Germinal center (tissue), 1 donor: ENCODE data around the gene DDR2.

Source experiments
- DNase-seq: peaks from one replicate; pipeline ENCODE4 v3.0.0; 2012; ENCODE audit warnings: mixed read lengths, low spot score

DDR2 gene

DNA sequence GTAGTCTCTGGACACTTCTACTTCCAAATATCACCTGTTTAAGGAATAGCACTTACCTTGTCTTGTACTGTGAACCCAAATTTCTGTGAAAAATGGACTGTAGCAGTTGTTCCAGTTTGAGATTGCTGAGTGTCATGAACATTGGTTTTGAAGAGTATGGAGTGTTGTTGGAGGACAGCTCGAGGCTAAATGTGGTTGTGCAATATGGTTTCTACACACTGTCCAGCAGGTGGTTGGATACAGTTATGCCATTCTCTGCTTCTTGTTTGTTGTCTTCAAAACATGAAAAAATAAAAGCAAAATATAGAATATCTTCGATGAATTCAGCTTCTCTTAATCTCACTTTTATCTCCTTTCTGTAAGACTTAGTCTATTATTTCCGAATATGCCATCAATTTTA, 67.1 kb downstream of the DDR2 start:
- no peak for DNase-seq

DNA sequence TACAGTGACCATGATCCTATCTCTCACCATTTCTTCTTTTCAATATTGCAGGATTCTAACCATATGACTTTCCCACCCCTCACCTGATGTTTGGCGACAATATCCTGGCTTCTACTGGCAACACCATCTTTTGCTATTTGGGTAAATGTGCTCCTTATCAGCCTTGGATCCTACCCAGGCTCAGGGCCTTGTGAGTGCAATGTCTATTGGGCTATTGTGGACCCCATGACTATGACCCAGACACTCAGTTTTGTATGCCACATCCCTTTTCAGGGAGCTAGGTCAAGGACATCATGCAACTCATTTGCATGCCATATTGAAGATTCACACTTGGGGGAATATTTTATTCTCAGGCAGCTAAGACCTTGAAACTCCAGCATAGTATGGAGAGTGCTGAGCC, 67.9 kb downstream of the DDR2 start:
- no peak for DNase-seq

DNA sequence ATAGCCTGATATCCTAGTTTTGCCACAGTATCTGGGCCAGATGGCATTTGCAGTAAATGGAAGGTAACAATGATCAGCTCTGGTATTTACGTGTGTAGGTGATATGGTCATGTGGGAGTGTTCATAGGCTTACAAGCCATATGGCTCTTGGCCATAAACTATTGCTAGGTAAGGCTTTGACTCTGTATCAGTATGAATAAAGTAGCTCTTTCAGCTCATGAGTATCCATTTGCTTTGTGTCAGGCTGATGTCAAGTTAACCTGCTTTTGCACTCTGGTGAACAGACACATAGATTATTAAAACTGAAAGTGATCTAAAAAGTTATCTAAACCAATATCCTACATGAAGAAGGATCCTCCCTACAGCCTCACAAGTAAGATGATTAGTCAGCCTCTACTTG, 69.0 kb downstream of the DDR2 start:
- DNase-seq = no peak

DNA sequence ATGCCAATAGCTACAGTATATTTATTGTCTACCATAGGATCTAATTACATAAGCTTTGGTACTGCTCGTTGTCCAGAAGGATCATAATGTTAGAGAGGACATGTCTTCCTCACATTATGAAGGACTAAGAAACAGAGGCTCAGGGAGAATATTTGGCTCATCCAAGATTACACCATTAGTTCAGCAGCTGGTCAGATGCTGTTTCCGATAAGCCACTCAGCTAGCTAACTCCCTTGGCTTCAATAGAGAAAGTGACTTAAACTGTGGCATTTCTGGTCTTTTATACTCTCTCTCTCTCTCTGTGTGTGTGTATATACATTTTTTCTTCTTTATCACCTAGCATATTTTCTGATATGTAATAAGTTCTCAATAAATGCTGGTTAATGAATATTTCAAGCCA, 70.4 kb downstream of the DDR2 start:
- DNase-seq = no peak

DNA sequence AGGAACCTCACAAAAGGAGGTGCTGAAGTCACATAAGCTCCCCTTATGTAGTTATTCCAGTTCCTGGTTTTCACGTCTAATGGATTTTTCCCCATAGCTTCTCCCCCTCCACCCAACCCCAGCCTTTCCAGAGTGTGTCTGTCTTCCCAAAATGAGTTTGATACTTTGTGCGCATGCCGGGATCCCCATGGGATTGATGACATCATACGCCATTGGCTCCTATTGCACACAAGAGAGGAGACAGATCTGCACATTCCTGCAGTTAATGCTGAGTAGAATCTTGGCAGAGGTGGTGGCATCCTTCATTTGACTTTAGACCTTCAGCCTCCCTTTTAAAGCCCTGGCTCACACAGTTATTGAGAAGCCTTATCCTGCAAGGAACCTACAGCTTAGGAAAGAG, 71.4 kb downstream of the DDR2 start:
- no peak for DNase-seq

DNA sequence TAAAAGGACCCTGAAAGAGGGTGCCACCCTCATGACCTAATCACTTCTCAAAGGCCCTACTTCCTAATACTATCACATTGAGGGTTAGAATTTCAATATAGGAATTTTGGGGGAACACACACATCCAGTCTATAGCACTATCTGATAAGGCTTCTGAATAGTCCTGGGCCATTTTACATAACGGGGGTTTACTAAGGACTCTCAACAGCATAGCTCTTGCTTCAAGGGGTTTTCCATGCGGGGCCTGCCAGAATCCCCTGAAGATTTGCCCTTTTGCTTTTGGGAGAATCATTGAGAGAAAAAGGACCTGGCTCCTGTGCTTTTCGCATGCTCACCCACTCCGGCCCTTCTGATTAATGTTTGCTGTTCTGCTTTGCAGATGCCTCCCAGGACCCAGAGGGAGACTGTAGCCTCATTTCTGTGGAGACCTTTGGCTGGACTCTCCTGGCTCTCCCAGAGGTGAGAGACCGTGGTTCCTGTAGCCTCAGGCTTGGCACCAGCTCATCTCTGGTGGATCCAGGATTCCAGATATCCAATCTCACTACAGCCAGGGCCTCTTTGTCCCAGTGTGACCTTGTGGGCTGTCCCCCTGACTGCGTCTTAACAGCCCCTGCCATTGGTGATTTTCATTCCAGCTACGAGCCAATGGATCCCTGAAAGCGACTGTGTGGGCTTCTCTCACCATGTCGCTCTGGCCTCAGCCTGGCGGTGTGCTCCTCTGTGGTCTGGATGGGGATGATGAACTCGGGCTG, 72.6 kb downstream of the DDR2 start:
- no peak for DNase-seq

DNA sequence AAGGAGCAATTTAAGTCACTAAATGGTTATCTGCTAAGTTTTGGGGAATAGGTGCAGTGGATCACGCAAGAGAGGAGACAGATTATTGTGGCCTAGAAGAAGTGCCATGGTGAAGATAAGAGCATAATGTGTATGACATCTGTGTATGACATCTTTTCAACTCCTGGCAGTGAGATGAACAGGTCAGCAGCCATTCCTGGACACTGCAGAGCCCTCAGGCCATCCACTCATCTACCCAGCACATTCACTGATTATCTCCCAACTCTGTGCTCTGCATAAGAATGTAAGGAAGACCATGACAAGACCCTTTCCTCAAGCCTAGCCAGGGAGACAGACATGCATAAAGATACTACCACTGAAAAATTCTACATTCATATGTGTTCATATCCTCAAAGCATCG, 73.7 kb downstream of the DDR2 start:
- DNase-seq = no peak

DNA sequence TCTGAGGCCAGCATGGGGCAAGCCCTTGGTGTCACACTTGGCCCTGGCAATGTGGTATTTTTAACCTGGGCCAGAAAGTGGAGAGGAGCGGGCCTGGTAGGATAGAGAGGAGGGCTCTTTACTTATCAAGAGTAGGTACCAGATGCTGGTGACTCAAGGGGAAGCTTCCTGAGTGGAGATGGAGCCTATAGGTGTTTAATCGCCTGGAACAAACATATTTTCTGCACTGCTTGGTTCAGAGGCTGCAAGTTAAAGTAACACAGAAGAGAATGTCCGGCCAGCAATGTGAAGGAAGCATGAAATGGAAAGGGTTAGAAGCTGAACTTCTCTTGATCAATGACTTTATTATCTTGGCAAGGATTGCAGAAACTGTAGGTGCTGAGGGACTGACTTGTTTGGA, 74.3 kb downstream of the DDR2 start:
- DNase-seq = no peak

DNA sequence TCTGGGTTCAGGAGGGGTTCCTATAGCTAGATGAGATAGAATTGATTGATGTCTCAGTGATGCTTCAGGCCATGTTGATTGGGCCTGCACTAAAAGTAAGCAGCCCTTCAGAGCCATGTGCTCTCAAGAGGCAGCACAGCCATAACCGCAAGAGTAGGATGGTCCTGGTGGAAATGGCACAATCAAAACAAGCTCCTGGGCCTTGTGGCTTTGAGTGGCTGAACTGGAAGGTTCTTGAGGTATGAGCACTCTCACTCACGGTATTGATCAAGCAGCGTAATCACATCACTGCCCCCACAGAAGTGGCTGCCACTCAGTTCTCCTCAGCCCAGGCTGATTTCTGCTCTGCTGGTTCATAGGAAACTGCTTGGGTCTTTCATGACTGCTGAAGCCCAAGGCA, 76.0 kb downstream of the DDR2 start:
- no peak for DNase-seq

DNA sequence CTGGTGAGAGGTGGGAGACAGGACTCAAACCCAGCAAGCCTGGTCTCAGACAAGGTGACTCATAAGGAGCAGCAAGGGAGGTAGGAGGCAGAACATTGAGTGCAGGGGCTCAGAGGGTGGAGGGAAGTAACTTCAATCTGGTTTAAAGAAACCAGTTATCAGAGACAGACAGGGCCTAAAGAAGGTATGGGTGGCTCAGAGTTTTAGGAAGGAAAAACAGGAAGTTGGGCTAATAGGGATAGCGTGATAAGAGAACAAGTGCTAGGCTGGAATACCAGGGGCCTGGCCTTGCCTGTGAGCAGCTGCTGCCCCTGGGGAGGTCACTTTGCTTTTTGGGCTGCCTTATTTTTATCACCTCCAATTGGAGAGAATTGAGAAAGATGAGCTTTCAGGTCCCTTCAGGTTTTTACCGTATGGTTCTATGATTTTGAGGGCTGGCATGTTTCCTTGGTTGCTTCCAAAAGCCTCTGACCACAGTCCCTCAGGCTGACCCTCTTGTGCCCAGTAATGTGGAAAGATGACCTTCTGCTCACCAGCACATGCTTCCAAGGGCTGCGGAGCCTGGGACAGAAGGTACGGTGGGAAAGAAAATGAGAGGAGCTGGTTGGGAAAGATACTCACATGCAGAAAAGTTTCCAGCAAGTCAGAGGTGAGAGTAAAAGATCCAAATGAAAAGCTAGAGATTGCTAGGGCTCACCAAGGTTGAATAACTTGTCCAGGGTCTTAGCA, 77.0 kb downstream of the DDR2 start:
- no peak for DNase-seq

DNA sequence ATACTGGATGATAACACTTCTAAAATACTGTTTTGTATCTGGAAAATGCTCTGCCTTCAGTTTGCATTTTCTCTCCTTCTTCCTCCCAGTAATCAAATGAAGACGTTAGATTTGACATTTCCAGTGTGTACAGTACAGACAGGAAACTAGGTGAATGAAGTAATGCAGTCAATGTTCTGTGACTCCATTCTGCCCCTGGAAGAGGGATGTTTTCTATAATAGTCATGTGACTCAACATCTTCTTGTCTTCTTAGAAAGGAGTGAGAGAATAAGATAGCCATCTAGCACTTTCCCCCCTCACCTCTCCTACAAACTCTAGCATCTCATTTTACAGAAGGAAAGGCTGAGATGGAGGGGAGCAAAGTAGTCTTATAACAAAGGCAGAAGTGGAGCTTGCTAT, 77.6 kb downstream of the DDR2 start:
- DNase-seq = no peak

DNA sequence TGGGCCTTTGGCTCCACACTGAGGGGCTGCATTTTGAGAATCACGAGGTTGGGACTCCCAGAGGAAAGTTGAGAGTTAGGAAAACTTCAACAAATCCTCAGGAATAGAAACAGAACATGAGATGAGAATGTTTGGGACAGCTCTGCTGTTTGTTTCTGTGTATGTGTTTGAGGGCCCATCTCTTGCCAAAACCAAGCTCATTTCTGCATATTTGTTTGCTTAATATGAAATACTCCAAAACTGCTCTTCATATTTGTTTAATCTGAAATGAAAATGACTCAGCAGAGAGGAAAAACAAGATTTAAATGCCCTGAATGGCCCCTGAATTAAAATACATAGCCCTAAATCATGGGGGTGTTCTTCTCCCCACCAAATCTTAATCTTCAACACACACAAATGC, 78.1 kb downstream of the DDR2 start:
- DNase-seq = no peak

DNA sequence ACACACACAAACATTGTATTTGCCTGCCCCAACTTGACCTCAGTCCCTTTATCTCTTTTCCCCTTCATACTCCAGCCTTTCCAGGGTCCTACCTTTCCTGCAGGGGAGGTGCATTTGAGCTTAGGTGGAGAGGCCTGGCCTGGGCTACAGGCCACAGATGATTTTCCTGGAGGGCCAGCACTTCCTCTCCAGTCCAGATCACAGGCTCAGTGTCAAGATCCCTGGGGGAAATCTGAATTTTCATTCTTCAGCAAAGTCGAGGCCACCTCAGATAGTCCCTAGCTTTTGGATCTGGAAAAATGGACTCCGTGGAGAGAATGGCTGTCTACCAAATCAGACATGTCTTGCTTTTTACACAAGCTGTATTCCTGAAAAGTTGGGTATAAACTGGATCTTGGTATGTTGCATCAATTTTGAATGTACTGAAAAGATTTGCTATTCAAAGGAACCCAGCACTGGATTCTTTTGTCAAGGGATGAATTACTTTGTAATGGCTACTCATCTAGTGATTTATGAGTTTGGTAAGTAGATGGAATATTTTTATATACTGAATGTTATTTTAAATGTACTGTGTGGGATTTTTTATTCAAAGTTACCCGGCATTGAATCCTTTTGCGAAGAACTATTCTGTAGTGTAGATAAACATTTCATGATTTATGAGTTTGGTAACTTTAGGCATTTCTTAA, 78.7 kb downstream of the DDR2 start:
- no peak for DNase-seq

DNA sequence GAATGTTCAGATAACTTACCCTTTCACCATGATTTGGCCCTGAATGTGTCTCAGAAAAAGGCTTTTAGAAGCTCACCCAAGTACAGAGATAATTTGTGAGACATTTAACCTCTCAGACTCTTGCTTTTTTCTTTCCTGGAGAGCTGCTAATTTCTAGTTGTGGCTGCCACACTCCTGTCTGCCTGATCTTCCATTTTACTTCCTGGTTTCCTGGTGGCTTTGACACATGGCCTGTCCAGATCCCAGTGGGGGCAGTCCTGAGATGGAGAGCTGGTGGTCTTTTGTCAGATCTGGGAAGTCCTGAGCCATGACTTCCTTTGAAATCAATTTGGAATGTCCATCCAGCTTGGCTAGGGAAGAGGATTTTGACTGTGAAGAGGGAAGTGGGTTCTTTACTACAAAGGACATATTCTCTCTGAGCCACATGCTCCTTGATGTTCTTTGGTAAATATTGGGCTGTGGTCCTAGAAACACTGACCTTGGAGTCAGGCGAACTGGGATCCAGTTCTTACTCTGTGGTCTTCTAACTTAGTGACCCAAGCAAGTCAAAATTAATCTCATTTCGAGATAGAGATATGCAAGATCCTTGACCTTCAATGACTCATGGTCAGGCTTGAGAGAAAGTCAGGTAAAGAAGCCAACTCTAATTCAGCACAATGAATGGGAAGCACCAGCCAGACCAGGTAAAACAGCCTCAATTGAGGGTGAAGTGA, 80.2 kb downstream of the DDR2 start:
- no peak for DNase-seq

DNA sequence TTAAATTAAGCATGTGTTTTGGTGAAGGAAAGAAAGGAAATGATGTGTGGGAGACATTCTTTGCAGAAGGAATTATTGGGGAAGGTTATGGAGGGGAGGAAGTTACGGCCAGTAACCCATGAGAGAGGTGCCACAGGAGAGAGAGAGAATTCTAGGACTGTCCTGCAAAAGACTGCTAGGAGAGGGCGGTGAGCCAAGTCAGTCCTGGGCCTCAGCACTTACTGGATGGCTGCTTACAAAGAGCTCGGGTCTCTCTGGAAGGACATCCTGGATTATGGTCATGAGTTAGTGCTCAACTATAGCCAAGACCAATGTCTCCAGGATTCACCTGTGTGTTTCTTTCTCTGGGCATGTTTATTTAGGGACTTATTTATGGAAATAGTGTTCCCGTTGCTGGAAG, 83.9 kb downstream of the DDR2 start:
- no peak for DNase-seq

DNA sequence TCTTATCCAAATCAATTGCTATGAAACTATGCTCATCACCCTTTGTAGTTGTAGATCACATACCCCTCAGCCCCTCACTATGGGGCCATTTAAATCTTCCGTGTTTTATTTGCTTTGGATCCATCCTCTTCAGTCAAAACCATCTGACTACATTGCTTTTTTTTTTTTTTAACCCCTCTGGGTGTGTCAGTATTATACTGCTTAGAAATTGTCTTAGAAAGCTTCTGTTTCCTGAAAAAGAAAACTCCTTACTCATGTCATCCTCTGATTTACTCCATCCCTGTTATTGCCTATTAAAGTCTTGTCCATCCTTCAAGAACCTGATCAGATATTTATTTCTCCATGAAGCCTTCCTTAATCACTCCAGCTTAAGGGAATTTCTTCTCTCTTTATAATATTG, 84.3 kb downstream of the DDR2 start:
- no peak for DNase-seq

DNA sequence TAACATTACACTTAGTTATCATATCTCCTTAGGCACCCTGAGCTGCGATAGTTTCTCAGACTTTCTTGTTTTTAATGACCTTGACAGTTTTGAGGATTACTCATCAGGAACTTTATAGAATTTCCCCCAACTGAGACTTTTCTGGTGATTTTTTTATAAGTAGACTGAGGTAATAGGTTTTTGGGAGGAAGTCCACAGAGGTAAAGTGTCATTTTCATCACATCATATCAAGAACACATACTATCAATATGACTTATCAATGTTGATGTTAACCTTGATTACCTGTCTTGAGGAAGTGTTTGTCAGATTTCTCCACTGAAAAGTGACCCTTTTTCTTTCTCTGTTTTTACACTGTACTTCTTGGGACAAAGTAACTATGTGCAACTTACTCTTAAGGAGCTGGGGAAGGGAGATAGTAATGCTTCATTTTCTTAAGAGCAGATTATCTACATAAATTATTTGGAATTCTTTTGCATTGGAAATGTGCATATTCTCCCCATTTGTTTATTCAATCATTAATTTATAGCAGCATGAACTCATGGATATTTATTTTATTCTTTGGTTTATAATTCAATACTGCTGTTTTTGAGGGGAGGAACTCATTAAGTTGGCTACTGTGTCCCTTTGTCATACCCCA, 85.4 kb downstream of the DDR2 start:
- no peak for DNase-seq

DNA sequence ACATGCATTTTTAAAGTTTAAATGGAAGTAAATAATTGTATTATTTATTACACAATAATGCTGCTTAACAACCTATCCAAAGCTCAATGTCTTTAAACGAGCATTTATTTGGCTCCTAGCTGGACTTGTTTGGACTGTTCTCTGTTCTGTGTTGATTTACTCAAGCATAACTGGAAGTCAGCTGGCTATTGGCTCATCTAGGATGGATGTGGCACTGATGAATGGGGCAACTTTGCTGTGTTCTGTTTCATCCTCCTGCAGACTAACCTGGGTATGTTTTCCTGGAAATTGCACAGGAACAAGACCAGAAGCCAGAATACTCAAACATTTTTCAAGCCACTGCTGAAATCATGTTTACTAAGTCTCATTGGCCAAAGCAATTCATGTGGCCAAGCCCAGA, 87.4 kb downstream of the DDR2 start:
- no peak for DNase-seq

DNA sequence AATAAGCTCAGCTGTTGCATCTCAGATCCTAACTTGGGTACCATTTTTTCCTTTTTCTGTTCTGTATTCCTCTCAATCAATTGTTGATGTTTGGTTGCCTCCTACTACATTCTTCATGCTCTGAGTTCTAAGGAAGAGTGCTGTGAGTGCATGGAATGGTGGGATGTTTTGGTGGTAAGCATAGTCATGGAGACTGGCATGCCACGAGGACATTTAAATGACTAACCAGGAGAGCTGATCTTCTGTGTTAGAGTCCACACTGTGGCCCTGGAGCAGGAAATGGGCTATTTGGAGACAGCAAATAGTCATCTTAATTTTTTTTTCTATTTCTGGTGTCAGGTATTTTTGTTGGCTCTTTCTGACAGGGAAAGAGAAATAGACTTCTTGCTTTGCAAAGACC, 88.7 kb downstream of the DDR2 start:
- DNase-seq = no peak

DNA sequence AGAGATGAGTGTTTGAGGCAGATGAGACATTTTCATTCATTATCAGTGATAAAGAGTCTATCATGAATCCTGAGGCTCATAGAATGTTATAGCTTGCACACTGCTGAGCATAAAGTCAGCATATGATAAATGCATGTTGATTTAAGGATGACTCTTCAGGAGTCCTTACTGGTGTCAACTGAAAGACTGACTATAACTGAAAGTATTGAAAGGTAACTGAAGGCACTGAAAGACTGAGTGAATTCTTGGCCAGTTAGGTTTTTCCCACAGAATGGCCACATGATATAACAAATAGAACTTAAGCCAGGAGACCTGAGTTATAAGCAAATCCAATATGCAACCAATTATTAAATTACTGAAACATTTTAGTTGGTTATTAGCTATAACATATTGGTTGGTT, 89.2 kb downstream of the DDR2 start:
- DNase-seq = no peak

DNA sequence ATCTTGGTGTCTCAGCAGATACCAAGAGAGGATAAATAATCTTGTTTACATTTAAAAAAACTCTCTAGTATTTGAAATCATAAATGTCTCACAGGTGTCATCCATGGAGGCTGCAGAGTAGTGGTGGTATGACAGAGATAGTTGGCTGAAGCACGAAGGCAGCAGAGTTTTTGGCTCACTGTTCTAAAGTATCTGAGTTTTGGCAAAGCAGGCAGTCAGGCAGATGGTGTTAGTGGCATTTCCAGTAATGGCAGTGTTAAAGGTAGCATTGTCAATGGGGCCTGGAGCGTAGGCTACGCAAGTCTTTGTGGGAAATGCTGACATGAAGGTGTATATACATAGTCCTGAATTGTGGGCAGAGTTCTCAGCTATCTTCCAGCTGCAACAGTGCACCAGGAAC, 89.8 kb downstream of the DDR2 start:
- DNase-seq = no peak

DNA sequence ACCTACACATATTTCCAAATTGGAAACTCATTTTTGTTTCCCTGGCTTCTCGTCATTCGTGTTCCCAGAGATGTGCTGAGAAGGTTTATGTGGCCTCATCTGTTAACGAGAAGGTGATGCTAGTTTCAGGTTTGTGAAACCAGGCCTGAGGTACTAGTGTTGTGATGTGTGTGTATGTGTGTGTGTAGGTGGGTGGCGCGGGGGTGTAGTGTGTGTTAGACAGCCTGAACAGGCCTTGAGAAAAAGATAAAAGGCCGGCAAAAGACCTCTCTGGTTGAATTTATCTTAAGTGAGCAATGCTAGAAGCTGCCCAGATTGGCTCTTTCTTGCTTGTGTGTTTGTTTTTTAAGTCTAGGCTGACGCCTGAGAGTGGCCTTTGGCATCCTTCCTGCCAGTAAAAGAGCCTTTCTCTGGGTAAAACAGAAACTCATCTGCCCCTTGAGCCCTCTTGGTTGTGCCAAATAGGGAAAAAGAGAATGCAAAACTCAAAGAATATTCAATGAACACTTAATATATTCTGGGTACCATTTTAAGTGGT, 92.4 kb downstream of the DDR2 start:
- no peak for DNase-seq
